NOMO-1 treated with dmso at 0.1 percent for 144 hours (cell line): ENCODE data around the gene MYL5.
"Not testable (repeated sequence)": the region's sequence is repeated elsewhere in the genome, so short reads cannot be mapped to it uniquely, and the experiment has no call there.

Experiments
- DNase-seq: peaks from one replicate; lab custom pipeline; 2025; ENCODE audit not compliant: unreplicated experiment; lab: John Stamatoyannopoulos, UW

Gene MYL5

GRCh38 chr4:704198-704891, 30.0 kb downstream of the MYL5 start:
- no peak for DNase-seq

GRCh38 chr4:704971-705277, 30.6 kb downstream of the MYL5 start:
- DNase-seq: no peak

GRCh38 chr4:705278-706082, 31.1 kb downstream of the MYL5 start, which contains the start of gene PCGF3:
Gene PCGF3, plus strand, starts transcription at chr4:705832. Its CDS starts 27,849 bp downstream, at chr4:733681.
- DNase-seq: peak; percentile 88

GRCh38 chr4:706083-706633, 31.8 kb downstream of the MYL5 start:
- DNase-seq: not testable (repeated sequence)

GRCh38 chr4:706834-707598, 32.7 kb downstream of the MYL5 start:
- no peak for DNase-seq

GRCh38 chr4:707929-708630, 33.7 kb downstream of the MYL5 start:
- DNase-seq: no peak

GRCh38 chr4:708631-708933, 34.2 kb downstream of the MYL5 start:
- no peak for DNase-seq

- no peak for DNase-seq
Measured at GRCh38 chr4:709348-709747, 35.0 kb downstream of the MYL5 start.

- DNase-seq: no peak
Measured at GRCh38 chr4:710116-710515, 35.8 kb downstream of the MYL5 start.

- DNase-seq: no peak
Measured at GRCh38 chr4:710916-711315, 36.6 kb downstream of the MYL5 start.

- no peak for DNase-seq
Measured at GRCh38 chr4:712093-712492, 37.8 kb downstream of the MYL5 start.

GRCh38 chr4:712916-713632, 38.7 kb downstream of the MYL5 start:
- no peak for DNase-seq

GRCh38 chr4:714087-714486, 39.7 kb downstream of the MYL5 start:
- DNase-seq: no peak

GRCh38 chr4:717601-718320, 43.4 kb downstream of the MYL5 start:
- DNase-seq: no peak

- no peak for DNase-seq
Measured at GRCh38 chr4:718460-718859, 44.1 kb downstream of the MYL5 start.

GRCh38 chr4:720111-720860, 45.9 kb downstream of the MYL5 start:
- no peak for DNase-seq

GRCh38 chr4:721261-722168, 47.2 kb downstream of the MYL5 start:
- no peak for DNase-seq

GRCh38 chr4:722169-722725, 47.9 kb downstream of the MYL5 start:
- DNase-seq: no peak
